Kidney glomerular epithelial cell (primary cell): ENCODE results near the gene VPS26C.
"Not testable (repeated sequence)": the region's sequence is repeated elsewhere in the genome, so short reads cannot be mapped to it uniquely, and the experiment has no call there.

Source experiments
- DNase-seq: peaks from one replicate; lab custom pipeline; 2025; lab: John Stamatoyannopoulos, UW

VPS26C gene

DNA sequence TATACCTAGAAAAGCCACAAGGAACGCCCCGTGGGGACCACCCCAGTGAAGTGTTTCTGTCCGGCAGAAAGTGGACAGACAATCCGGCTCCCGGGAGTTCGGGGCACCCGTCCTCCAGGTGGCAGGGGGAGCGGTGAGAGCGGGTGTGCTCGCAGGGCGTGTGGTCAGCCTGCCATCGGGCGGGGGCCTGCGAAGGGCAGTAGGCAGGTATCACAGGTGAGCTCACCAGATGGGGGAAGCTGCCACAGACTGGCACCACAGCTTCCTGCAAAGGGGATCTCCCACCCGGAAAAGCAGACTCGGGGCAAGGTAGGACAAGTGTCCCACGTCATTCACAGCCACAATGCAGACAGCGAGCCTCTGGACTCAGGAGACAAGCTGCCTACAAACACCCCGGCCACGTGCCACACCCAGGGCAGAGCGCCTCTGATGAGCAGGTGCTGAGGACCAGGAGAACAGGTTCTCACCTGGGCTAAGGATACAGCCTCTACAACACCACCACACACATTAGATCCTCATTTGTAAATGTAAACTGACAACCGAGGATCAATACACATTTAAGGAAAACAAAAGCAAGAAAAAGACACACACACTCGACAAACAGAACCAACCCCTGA, 36.4 kb downstream of the VPS26C start:
- DNase-seq: no peak

DNA sequence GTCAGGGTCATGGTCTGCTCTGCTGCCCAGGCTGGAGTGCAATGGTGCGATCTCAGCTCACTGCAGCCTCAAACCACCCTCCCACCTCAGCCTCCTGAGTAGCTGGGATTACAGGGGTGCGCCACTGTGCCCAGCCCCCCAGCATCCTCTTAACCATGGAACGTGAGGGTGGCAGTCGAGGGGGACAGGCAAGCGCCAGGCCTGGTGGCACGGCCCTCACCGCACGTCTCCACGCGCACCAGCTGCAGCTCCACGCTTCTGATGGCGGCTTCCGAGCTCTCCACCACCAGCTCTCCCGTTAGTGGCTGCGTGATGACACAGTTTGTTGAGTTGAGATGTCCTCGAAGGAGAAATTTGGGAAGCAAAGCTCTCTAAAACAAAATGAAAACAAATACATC, 39.1 kb downstream of the VPS26C start:
- no peak for DNase-seq

- DNase-seq: no peak
Measured at GRCh38 chr21:37227071-37228002, 39.8 kb downstream of the VPS26C start.

DNA sequence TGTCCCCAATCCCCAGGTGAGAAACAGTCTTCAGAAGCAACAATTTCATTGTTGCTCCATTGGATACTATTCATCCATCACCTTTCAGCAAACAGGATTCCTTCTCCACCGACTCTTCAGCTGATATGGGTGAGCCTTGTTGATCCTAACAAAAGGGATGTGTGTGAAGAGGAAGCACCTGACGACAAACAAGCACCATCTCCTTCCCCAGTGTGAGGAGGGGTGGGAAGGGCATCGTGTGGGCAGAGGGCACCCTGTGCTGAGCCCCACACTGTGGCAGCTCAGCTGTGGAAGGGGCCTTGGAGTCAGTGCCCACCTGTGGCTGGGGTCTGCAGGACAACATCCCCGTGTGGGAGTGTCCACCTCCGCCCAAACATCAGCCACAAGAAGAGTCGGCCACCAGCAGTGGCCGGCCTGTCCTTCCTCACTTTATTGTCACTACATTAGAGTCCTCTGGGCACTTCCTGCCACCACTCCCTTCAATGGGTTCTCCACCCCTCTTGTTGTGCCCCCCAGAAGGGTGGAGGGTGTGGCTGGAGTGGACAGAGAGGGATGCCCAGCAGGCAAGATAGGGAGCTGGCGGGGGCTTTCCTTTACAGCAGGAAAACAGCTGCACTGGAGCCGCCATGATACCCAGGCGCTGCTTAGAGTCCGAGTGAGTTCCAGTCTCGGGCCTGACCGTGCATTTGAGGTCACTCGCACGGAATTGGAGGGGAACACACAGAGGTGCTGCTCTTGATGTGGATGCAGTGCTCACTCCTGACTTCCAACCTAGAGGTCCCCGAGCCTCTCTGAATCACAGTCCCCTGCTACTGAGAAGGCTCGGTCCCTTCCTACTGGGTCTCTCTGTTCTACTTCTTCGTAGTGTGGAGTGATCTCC, 40.9 kb downstream of the VPS26C start:
- DNase-seq: no peak

GRCh38 chr21:37224861-37225839, 42.0 kb downstream of the VPS26C start:
- no peak for DNase-seq

GRCh38 chr21:37223804-37224345, 43.3 kb downstream of the VPS26C start:
- no peak for DNase-seq

DNA sequence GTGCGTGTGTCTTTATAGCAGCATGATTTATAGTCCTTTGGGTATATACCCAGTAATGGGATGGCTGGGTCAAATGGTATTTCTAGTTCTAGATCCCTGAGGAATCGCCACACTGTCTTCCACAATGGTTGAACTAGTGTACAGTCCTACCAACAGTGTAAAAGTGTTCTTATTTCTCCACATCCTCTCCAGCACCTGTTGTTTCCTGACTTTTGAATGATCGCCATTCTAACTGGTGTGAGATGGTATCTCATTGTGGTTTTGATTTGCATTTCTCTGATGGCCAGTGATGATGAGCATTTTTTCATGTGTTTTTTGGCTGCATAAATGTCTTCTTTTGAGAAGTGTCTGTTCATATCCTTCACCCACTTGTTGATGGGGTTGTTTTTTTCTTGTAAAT, 44.9 kb downstream of the VPS26C start:
- DNase-seq: not testable (repeated sequence)

- peak; percentile 79 for DNase-seq
Measured at GRCh38 chr21:37220981-37221664, 46.0 kb downstream of the VPS26C start.

DNA sequence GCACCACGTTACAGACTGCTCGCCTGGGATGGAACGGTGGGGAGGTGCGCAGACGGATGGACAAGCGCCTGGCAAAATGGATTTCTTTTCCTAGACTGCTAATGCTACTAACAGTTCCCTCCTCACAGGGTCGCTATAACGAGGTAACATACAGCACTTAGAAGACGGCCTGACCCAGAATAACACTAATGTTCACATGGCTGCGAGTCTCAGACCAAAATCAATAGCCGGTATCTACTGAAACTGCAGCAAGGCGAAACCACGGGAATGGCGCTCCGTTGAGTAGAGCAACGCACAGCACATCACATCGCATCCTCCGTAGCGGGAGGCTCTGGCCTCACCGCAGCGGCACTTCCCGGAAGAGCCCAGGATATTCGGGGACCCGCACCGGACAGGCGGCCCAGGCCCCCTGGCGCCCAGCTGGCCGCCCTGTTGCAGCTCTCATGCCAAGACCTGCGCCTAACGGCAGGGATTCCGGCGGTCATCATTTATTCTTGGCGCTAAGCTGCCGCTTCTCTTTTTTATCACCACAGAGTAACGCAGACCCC, 46.6 kb downstream of the VPS26C start:
- DNase-seq: peak; percentile 29

DNA sequence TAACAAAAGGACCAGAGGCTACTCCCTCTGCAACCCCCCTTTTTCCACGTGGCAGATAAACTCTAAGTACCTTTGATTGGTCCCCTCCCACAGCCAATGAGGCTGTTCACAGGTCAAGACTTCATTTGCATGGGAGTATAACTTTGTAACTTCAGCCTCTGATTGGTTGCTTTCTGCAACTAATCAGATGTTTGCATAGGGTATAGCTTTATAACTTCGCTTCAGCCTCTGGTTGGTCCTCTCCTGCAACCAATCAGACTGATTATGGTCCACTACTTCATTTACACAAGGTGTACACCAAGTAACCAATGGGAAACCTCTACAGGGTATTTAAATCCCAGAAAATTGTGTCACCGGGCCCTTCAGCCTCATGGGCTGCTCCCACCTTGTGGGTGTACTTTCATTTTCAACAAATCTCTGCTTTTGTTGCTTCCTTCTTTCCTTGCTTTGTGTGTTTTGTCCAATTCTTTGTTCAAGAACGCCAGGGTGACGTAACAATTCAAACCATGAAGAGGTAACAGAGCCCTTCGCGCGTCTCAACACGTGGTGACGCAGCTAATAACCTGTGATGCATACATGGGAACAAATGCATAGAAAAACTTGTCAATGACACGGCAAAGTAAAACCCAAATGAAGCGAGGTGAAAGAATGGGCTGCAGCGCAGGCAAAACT, 47.2 kb downstream of the VPS26C start:
- DNase-seq: no peak

GRCh38 chr21:37214952-37215351, 52.2 kb downstream of the VPS26C start:
- DNase-seq: no peak

DNA sequence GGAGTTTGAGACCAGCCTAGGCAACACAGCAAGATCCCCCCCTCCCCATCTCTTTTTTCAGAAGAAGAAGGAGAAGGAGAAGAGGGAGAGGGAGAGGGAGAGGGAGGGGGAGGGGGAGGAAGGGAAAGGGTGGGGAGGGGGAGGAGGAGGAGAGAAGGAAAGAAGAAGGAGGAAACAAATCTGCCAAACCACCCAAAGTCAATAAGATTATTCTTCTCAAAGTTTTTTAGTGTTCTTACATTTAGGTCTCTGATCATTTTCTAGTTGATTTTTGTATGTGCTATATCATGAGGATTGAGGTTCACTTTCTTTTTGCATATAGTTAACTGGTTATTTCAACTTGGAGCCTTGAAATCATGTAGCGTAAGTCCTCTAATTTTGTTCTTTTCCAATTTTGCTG, 56.3 kb downstream of the VPS26C start:
- DNase-seq: no peak

- DNase-seq: no peak
Measured at GRCh38 chr21:37210130-37210529, 57.0 kb downstream of the VPS26C start.

DNA sequence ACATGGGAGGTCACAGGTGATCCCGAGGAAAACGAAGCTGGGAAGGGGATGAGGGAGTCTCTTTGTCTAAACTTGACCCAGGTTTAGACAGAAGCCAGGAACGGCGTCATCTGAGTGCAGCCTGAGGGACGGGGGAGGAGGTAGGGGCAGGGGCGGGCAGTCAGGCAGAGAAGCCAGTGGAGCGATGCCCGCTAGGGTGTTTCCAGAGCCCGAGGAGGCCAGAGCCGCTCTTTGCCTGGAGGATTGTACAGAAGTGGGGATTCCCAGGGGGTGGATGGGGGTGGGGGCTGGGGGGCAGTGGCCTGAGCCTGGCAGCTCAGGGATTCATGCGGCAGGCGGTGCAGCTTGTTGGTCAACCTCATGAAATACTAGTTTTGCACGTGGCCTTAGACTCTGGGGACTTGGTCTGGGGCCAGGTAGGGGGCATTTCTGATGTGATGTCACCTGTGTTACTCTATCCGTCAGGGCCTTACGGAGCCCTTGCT, 58.4 kb downstream of the VPS26C start:
- peak; percentile 87 for DNase-seq

GRCh38 chr21:37208056-37208721, 58.9 kb downstream of the VPS26C start:
- no peak for DNase-seq

DNA sequence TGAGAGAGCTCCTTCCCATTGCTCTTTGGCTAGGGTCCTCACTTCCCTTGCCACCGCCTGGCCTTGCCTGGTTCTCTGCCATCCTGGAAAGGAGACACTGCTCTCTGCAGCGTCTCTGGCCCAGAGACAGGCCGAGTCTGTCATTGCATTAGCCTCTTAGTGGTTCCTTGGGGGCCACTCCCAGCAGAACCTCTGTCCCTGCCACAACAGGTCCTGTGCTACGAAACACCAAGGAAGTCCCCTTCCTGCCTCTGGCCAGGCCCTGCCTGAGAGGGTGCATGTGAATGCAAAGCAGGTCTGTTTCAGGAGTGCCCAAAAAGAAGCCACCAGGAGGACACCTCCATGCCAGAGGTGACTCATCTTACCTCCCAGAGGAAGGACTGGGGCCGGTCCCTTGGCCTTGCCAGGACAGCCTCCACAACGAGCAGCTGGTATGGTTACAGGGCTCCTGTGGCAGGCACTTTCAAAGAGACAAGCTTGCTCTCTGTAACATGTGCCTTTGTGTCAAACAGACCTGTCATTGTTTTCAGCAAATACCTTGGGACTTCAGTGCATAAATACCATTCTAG, 59.6 kb downstream of the VPS26C start:
- no peak for DNase-seq

DNA sequence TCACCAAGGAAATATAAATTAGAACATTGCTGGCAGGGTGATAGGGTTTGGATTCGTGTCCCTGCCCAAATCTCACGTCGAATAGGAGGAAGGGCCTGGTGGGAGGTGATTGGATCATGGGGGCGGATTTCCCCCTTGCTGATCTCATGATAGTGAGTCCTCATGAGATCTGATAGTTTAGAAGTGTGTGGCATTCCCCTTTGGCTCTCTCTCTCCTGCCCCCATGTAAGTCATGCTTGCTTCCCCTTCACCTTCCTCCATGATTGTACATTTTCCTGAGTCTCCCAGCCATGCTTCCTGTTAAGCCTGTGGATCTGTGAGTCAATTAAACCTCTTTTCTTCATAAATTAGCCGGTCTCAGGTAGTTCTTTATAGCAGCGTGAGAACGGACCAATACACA, 60.6 kb downstream of the VPS26C start:
- no peak for DNase-seq

- DNase-seq: peak; percentile 3
Measured at GRCh38 chr21:37204580-37204979, 62.6 kb downstream of the VPS26C start.
